ENCODE results near the gene FBN2. TPM values are rescaled to one million over a fixed set of nuclear protein-coding genes. Genes with fewer than 3 reads are reported as not detected.

FBN2 gene
- total RNA-seq, 3 donors from 2014 or later (not counting 1 experiment from before 2014, with no cell fraction given), result 0.31 to 0.70 (median 0.58) TPM

DNA sequence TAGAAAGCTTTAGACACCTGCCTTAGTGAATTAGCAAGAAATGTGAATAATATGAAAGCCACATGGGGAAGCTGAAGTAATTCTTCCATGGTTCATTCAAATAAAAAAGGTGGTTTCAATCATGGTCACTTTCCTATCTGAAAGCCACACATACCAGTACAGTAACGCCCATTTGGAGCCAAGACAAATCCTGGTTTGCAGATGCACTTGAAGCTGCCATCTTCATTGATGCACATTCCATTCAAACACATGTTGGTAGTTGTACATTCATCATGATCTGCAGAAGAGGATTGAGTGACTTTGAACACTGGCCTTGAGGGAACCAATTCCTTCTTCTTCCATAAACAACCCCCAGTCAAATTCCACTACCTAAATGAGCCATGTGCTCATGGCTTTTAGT, 161.5 kb downstream of the FBN2 start:
- no peaks in the 10 kb centered on the region for H3K36me3 ChIP-seq (ENCODE audit: control insufficient read depth, insufficient read depth, low read length)
- H3K27me3 Mint-ChIP-seq (ENCODE audit: low read depth in 2 of 2), result no peaks in the 10 kb centered on the region
- H3K27ac ChIP-seq (ENCODE audit: low read length), result no peak overlapping the region
- H3K9me3 ChIP-seq (ENCODE audit: control insufficient read depth, insufficient read depth, low read length), result no peaks in the 10 kb centered on the region
- no peaks in the 10 kb centered on the region for H3K4me1 ChIP-seq (ENCODE audit: control insufficient read depth, insufficient read depth, low read length)
- H3K27me3 ChIP-seq (ENCODE audit: control insufficient read depth, insufficient read depth, low read length), result no peaks in the 10 kb centered on the region
- no peak overlapping the region for H3K4me3 ChIP-seq (ENCODE audit: low read length)
- TF ChIP-seq, protein P1, sequence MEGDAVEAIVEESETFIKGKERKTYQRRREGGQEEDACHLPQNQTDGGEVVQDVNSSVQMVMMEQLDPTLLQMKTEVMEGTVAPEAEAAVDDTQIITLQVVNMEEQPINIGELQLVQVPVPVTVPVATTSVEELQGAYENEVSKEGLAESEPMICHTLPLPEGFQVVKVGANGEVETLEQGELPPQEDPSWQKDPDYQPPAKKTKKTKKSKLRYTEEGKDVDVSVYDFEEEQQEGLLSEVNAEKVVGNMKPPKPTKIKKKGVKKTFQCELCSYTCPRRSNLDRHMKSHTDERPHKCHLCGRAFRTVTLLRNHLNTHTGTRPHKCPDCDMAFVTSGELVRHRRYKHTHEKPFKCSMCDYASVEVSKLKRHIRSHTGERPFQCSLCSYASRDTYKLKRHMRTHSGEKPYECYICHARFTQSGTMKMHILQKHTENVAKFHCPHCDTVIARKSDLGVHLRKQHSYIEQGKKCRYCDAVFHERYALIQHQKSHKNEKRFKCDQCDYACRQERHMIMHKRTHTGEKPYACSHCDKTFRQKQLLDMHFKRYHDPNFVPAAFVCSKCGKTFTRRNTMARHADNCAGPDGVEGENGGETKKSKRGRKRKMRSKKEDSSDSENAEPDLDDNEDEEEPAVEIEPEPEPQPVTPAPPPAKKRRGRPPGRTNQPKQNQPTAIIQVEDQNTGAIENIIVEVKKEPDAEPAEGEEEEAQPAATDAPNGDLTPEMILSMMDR (IDR thresholded peaks at IDR 0.05), result no peak
- ATAC-seq, result no peak
- H3K9me3 Mint-ChIP-seq, result peaks cover 2% of the 10 kb centered on the region in 2 donors
- 64% methylated on average over 1 of the region's 1 CpG for WGBS (ENCODE audit: insufficient coverage)
- DNase-seq, result no peak
- intact Hi-C loops (cut with micrococcal nuclease), result no loop called here
- no peaks in the 10 kb centered on the region for H3K4me1 Mint-ChIP-seq
- no peak overlapping the region for H3K4me3 Mint-ChIP-seq
- H3K27ac Mint-ChIP-seq, result no peak overlapping the region
- H3K36me3 Mint-ChIP-seq, result no peaks in the 10 kb centered on the region

DNA sequence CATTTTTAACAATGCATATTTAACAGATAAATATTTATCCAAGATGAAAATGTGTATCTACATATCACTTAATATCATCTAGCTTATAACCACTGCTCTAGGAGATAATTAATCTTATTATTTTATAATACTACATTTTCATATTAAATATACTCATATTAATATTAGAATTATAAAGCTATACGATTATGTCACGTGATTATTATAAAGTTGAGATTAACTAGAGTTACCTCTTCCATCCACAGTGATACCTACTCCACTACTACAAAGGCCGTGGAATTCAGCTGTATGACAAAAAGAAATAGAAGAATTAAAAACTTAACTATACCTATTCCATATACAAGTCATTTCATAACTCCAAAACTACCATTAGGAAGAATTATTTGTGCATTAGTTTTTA, 171.9 kb downstream of the FBN2 start:
- ATAC-seq (no peak), DNase-seq (no peak)
- Histone ChIP-seq H3K4me1 (ENCODE audit: control insufficient read depth, insufficient read depth, low read length) (no peaks in the 10 kb centered on the region), H3K4me3 (ENCODE audit: low read length) (no peak overlapping the region), H3K27ac (ENCODE audit: low read length) (no peak overlapping the region), H3K36me3 (ENCODE audit: control insufficient read depth, insufficient read depth, low read length) (no peaks in the 10 kb centered on the region), H3K27me3 (ENCODE audit: control insufficient read depth, insufficient read depth, low read length) (no peaks in the 10 kb centered on the region), H3K9me3 (ENCODE audit: control insufficient read depth, insufficient read depth, low read length) (no peaks in the 10 kb centered on the region)
- WGBS (ENCODE audit: insufficient coverage), result no CpG with 5 or more reads among the region's 3 CpGs
- no peaks in the 10 kb centered on the region for H3K36me3 Mint-ChIP-seq
- H3K27ac Mint-ChIP-seq, result no peak overlapping the region
- H3K4me3 Mint-ChIP-seq, result no peak overlapping the region
- TF ChIP-seq, protein P1 (IDR thresholded peaks at IDR 0.05), result no peak
- no peaks in the 10 kb centered on the region for H3K4me1 Mint-ChIP-seq
- intact Hi-C loops (cut with micrococcal nuclease), result no loop called here
- H3K9me3 Mint-ChIP-seq, result peaks cover 0 to 2% of the 10 kb centered on the region in 2 donors
- H3K27me3 Mint-ChIP-seq (ENCODE audit: low read depth in 2 of 2), result no peaks in the 10 kb centered on the region

DNA sequence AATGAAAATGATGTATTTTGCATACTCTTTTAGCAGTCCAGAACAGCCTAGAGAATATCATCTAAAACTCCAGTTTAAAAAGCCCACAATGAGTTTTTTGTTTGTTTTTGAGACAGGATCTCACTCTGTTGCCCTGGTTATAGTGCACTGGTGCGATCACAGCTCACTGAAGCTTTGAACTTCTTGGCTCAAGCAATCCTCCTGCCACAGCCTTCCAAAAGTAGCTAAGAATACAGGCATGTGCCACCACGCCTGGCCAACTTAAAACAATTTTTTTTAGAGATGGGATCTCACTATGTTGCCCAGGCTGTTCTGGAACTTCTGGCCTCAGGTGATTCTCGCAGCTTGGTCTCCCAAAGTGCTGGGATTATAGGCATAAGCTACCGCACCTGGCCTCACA, 175.7 kb downstream of the FBN2 start:
- Mint-ChIP-seq H3K27ac (no peak overlapping the region), H3K9me3 (peaks cover 0 to 2% of the 10 kb centered on the region in 2 donors), H3K36me3 (no peaks in the 10 kb centered on the region), H3K4me3 (no peak overlapping the region), H3K27me3 (ENCODE audit: low read depth in 2 of 2) (no peaks in the 10 kb centered on the region), H3K4me1 (no peaks in the 10 kb centered on the region)
- no peak for ATAC-seq
- no peaks in the 10 kb centered on the region for H3K9me3 ChIP-seq (ENCODE audit: control insufficient read depth, insufficient read depth, low read length)
- WGBS (ENCODE audit: insufficient coverage), result 49% methylated on average over 3 of the region's 4 CpGs
- no peak overlapping the region for H3K4me3 ChIP-seq (ENCODE audit: low read length)
- no peaks in the 10 kb centered on the region for H3K36me3 ChIP-seq (ENCODE audit: control insufficient read depth, insufficient read depth, low read length)
- TF ChIP-seq, protein P1 (IDR thresholded peaks at IDR 0.05), result no peak
- intact Hi-C loops (cut with micrococcal nuclease), result no loop called here
- no peaks in the 10 kb centered on the region for H3K4me1 ChIP-seq (ENCODE audit: control insufficient read depth, insufficient read depth, low read length)
- H3K27ac ChIP-seq (ENCODE audit: low read length), result no peak overlapping the region
- DNase-seq, result no peak
- no peaks in the 10 kb centered on the region for H3K27me3 ChIP-seq (ENCODE audit: control insufficient read depth, insufficient read depth, low read length)

DNA sequence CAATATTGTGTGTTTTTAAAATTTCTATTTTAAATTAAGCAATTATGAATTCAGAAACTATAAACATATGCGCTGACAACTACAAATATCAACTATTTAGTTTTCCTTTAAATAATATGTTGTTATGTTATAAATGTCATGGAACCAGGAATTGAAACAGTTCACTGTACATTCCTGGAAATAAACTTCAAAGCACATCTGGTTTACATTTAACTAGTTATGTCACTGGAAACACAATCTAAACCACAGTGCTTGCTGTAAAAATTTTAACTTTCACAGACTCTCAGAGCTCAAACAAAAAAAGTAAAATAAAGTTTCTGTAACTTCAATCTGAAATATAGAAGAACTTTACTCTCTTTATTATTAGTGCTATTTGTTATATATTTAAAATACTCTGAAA, 179.2 kb downstream of the FBN2 start:
- intact Hi-C loops (cut with micrococcal nuclease), result no loop called here
- TF ChIP-seq, protein P1 (IDR thresholded peaks at IDR 0.05), result no peak
- no peak overlapping the region for H3K4me3 ChIP-seq (ENCODE audit: low read length)
- H3K27me3 Mint-ChIP-seq (ENCODE audit: low read depth in 2 of 2), result no peaks in the 10 kb centered on the region
- no CpG with 5 or more reads among the region's 1 CpG for WGBS (ENCODE audit: insufficient coverage)
- H3K4me1 ChIP-seq (ENCODE audit: control insufficient read depth, insufficient read depth, low read length), result no peaks in the 10 kb centered on the region
- no peaks in the 10 kb centered on the region for H3K9me3 ChIP-seq (ENCODE audit: control insufficient read depth, insufficient read depth, low read length)
- no peaks in the 10 kb centered on the region for H3K36me3 ChIP-seq (ENCODE audit: control insufficient read depth, insufficient read depth, low read length)
- no peaks in the 10 kb centered on the region for H3K36me3 Mint-ChIP-seq
- no peak overlapping the region for H3K27ac ChIP-seq (ENCODE audit: low read length)
- ATAC-seq, result no peak
- no peak overlapping the region for H3K4me3 Mint-ChIP-seq
- H3K4me1 Mint-ChIP-seq, result no peaks in the 10 kb centered on the region
- H3K9me3 Mint-ChIP-seq, result peaks cover 3 to 7% of the 10 kb centered on the region in 2 donors
- DNase-seq, result no peak
- no peaks in the 10 kb centered on the region for H3K27me3 ChIP-seq (ENCODE audit: control insufficient read depth, insufficient read depth, low read length)
- no peak overlapping the region for H3K27ac Mint-ChIP-seq
